HEK293 (cell line): Measurements from ENCODE around the gene ARHGAP22.

Experiments
- CTCF ChIA-PET: fragments of 350-600 bp; formaldehyde crosslinking; extraction: SDS; loops from one replicate; lab custom pipeline; 2021; ENCODE audit warnings: antibody characterized with exemption; lab: Yijun Ruan, JAX
- POLR2A ChIA-PET: fragments of 300-600 bp; formaldehyde crosslinking; extraction: SDS; loops from one replicate; lab custom pipeline; 2020; ENCODE audit warnings: antibody characterized with exemption, inconsistent platforms; lab: Yijun Ruan, JAX
- H3K27ac ChIP-seq: fragments of 200-500 bp; sonication (Bioruptor generic); 2 replicates; pipeline ENCODE4 v1.5.1; 2014; ENCODE audit warnings: low read depth, low read length, control low read depth, inconsistent platforms; ENCODE audit errors: extremely low read depth
- H3K36me3 ChIP-seq, 2 experiments: fragments of 200-500 bp in 1 of 2; sonication (Bioruptor generic) in 1 of 2; 1 replicate in 1 of 2; 2 replicates in 1 of 2; pipeline ENCODE4 v1.5.1; 2014 to 2017; ENCODE audit warnings: inconsistent platforms in 2 of 2, low read length in 2 of 2; ENCODE audit not compliant: control insufficient read depth in 2 of 2, insufficient read depth in 1 of 2
- H3K4me1 ChIP-seq: fragments of 200-500 bp; sonication (Bioruptor generic); 2 replicates; pipeline ENCODE4 v1.5.1; 2014; ENCODE audit warnings: mild to moderate bottlenecking, low read length, inconsistent platforms; ENCODE audit not compliant: control insufficient read depth, insufficient read depth
- H3K4me3 ChIP-seq: 2 replicates; pipeline ENCODE4 v1.5.1; 2011; ENCODE audit warnings: low read depth, mild to moderate bottlenecking, control low read depth, low read length, moderate library complexity
- H3K9me3 ChIP-seq: fragments of 200-500 bp; sonication (Bioruptor generic); 2 replicates; pipeline ENCODE4 v1.5.1; 2014; ENCODE audit warnings: low read depth, low read length, inconsistent platforms; ENCODE audit not compliant: control insufficient read depth, insufficient read depth
- KLF17 ChIP-seq: fragments of 450-650 bp; formaldehyde crosslinking; IDR thresholded peaks from 2 replicates; pipeline ENCODE4 v1.5.1; 2016; ENCODE audit warnings: missing biosample characterization, missing genetic modification characterization
- MYNN ChIP-seq: fragments of 450-650 bp; formaldehyde crosslinking; IDR thresholded peaks from 2 replicates; pipeline ENCODE4 v1.5.1; 2016; ENCODE audit warnings: missing biosample characterization, missing genetic modification characterization, borderline replicate concordance
- OSR2 ChIP-seq: fragments of 450-650 bp; formaldehyde crosslinking; IDR thresholded peaks from 2 replicates; pipeline ENCODE4 v1.5.1; 2016; ENCODE audit warnings: missing biosample characterization, missing genetic modification characterization
- PRDM2 ChIP-seq: fragments of 450-650 bp; formaldehyde crosslinking; IDR thresholded peaks from 2 replicates; pipeline ENCODE4 v1.5.1; 2016; ENCODE audit warnings: missing biosample characterization, missing genetic modification characterization, borderline replicate concordance
- REPIN1 ChIP-seq: fragments of 450-650 bp; formaldehyde crosslinking; IDR thresholded peaks from 2 replicates; pipeline ENCODE4 v1.5.1; 2017; ENCODE audit warnings: missing biosample characterization, missing genetic modification characterization, low read depth
- SP3 ChIP-seq: fragments of 450-650 bp; formaldehyde crosslinking; IDR thresholded peaks from 2 replicates; pipeline ENCODE4 v1.5.1; 2016; ENCODE audit warnings: missing biosample characterization, missing genetic modification characterization
- YY1 ChIP-seq: fragments of 450-650 bp; formaldehyde crosslinking; IDR thresholded peaks from 2 replicates; pipeline ENCODE4 v1.5.1; 2018; ENCODE audit warnings: missing biosample characterization, missing genetic modification characterization
- ZNF10 ChIP-seq: fragments of 450-650 bp; formaldehyde crosslinking; IDR thresholded peaks from 2 replicates; pipeline ENCODE4 v1.5.1; 2017; ENCODE audit warnings: missing biosample characterization, missing genetic modification characterization
- ZNF175 ChIP-seq: fragments of 450-650 bp; formaldehyde crosslinking; IDR thresholded peaks from 2 replicates; pipeline ENCODE4 v1.5.1; 2016; ENCODE audit warnings: missing biosample characterization, missing genetic modification characterization
- ZNF2 ChIP-seq: fragments of 450-650 bp; formaldehyde crosslinking; IDR thresholded peaks from 2 replicates; pipeline ENCODE4 v1.5.1; 2016; ENCODE audit warnings: missing biosample characterization, missing genetic modification characterization
- ZNF202 ChIP-seq: fragments of 450-650 bp; formaldehyde crosslinking; IDR thresholded peaks from 2 replicates; pipeline ENCODE4 v1.5.1; 2016; ENCODE audit warnings: missing biosample characterization, missing genetic modification characterization, borderline replicate concordance
- ZNF223 ChIP-seq: fragments of 450-650 bp; formaldehyde crosslinking; IDR thresholded peaks from 2 replicates; pipeline ENCODE4 v1.5.1; 2016; ENCODE audit warnings: missing biosample characterization, missing genetic modification characterization
- ZNF26 ChIP-seq: fragments of 450-650 bp; formaldehyde crosslinking; IDR thresholded peaks from 2 replicates; pipeline ENCODE4 v1.5.1; 2016; ENCODE audit warnings: missing biosample characterization, missing genetic modification characterization
- ZNF510 ChIP-seq: fragments of 450-650 bp; formaldehyde crosslinking; IDR thresholded peaks from 2 replicates; pipeline ENCODE4 v1.5.1; 2018; ENCODE audit warnings: mild to moderate bottlenecking, missing genetic modification characterization, missing biosample characterization; ENCODE audit not compliant: insufficient replicate concordance
- ZNF558 ChIP-seq: fragments of 450-650 bp; formaldehyde crosslinking; IDR thresholded peaks from 2 replicates; pipeline ENCODE4 v1.5.1; 2016; ENCODE audit warnings: missing biosample characterization, missing genetic modification characterization
- ZNF560 ChIP-seq: fragments of 450-650 bp; formaldehyde crosslinking; IDR thresholded peaks from 2 replicates; pipeline ENCODE4 v1.5.1; 2017; ENCODE audit warnings: missing biosample characterization, missing genetic modification characterization, borderline replicate concordance
- ZNF585B ChIP-seq: fragments of 450-650 bp; formaldehyde crosslinking; IDR thresholded peaks from 2 replicates; pipeline ENCODE4 v1.5.1; 2016; ENCODE audit warnings: missing biosample characterization, missing genetic modification characterization
- ZNF660 ChIP-seq: fragments of 450-650 bp; IDR thresholded peaks from 2 replicates; pipeline ENCODE4 v1.5.1; 2018; ENCODE audit warnings: missing biosample characterization, mild to moderate bottlenecking, missing genetic modification characterization
- ZNF76 ChIP-seq: fragments of 450-650 bp; formaldehyde crosslinking; IDR thresholded peaks from 2 replicates; pipeline ENCODE4; 2016; ENCODE audit warnings: low read depth, missing biosample characterization, missing genetic modification characterization, borderline replicate concordance
- ZNF830 ChIP-seq: fragments of 450-650 bp; IDR thresholded peaks from 2 replicates; pipeline ENCODE4 v1.5.0; 2018; ENCODE audit warnings: missing biosample characterization, missing genetic modification characterization, low read depth, mild to moderate bottlenecking, moderate library complexity
- ZNF837 ChIP-seq: fragments of 450-650 bp; formaldehyde crosslinking; IDR thresholded peaks from 2 replicates; pipeline ENCODE4 v1.5.1; 2016; ENCODE audit warnings: missing biosample characterization, missing genetic modification characterization
- ZXDB ChIP-seq: fragments of 450-650 bp; formaldehyde crosslinking; IDR thresholded peaks from 2 replicates; pipeline ENCODE4 v1.5.1; 2016; ENCODE audit warnings: missing biosample characterization, missing genetic modification characterization

ARHGAP22 gene

GRCh38 chr10:48412081-48412480 is 192.8 kb downstream of the ARHGAP22 start:
- POLR2A ChIA-PET, result no interaction called here
- H3K4me1 ChIP-seq, result no peaks in the 10 kb centered on the region
- no peaks in the 10 kb centered on the region for H3K9me3 ChIP-seq
- no peak for TF ChIP-seq MYNN (tag by site-specific recombination)
- peak; percentile 98 for TF ChIP-seq ZNF558
- no peak overlapping the region for H3K4me3 ChIP-seq
- CTCF ChIA-PET, result no interaction called here
- H3K36me3 ChIP-seq, result peaks cover 0 to 14% of the 10 kb centered on the region in 2 experiments; a peak in 1 of 3 replicates
- H3K27ac ChIP-seq, result no peak overlapping the region

- ChIA-PET CTCF (no interaction called here), POLR2A (no interaction called here)
- H3K9me3 ChIP-seq, result no peaks in the 10 kb centered on the region
- no peaks in the 10 kb centered on the region for H3K4me1 ChIP-seq
- no peak overlapping the region for H3K27ac ChIP-seq
- H3K4me3 ChIP-seq, result no peak overlapping the region
- no peak for TF ChIP-seq YY1 (tag by site-specific recombination)
- TF ChIP-seq ZNF837 (tag by site-specific recombination), result no peak
- TF ChIP-seq ZNF660 (tag by site-specific recombination), result no peak
- H3K36me3 ChIP-seq, result peaks cover 0 to 14% of the 10 kb centered on the region in 2 experiments; a peak in 1 of 3 replicates
Measured at GRCh38 chr10:48411510-48411909, 193.4 kb downstream of the ARHGAP22 start.

GRCh38 chr10:48410503-48410902 is 194.4 kb downstream of the ARHGAP22 start:
- CTCF ChIA-PET, result interaction anchor here (0.6 to 1.8 kb wide), 2 partner anchors 9 to 246 kb away, joined by 4 to 6 read pairs; no protein-coding TSS in a partner anchor
- no peak for TF ChIP-seq ZNF585B (tag by site-specific recombination)
- TF ChIP-seq ZNF76 (tag by site-specific recombination), result no peak
- TF ChIP-seq ZXDB (tag by site-specific recombination), result no peak
- TF ChIP-seq ZNF830 (tag by site-specific recombination), result no peak
- TF ChIP-seq KLF17 (tag by site-specific recombination), result no peak
- no peak for TF ChIP-seq ZNF26 (tag by site-specific recombination)
- no peak for TF ChIP-seq OSR2
- no peak for TF ChIP-seq ZNF560
- no peak for TF ChIP-seq SP3
- no peak for TF ChIP-seq ZNF2 (tag by site-specific recombination)
- no peak for TF ChIP-seq ZNF175 (tag by site-specific recombination)
- no peak for TF ChIP-seq REPIN1
- no peak for TF ChIP-seq ZNF10
- no peak for TF ChIP-seq ZNF510 (tag by site-specific recombination)
- TF ChIP-seq ZNF223, result no peak
- no peak for TF ChIP-seq ZNF202
- no peak for TF ChIP-seq PRDM2
- no peak overlapping the region for H3K27ac ChIP-seq

More at GRCh38 chr10:48410503-48410902, 194.4 kb downstream of the ARHGAP22 start:
- POLR2A ChIA-PET, result no interaction called here
- Histone ChIP-seq H3K4me3 (no peak overlapping the region), H3K9me3 (no peaks in the 10 kb centered on the region), H3K36me3 (peaks cover 0 to 14% of the 10 kb centered on the region in 2 experiments; a peak in 1 of 3 replicates), H3K4me1 (no peaks in the 10 kb centered on the region)
